GM10248 (cell line): ENCODE data around the gene CCDC195.

Experiments used
- CTCF ChIA-PET: fragments of 300-600 bp; sonication (Branson Sonifier 250); formaldehyde crosslinking; extraction: SDS; loops from one replicate; lab custom pipeline; 2021; ENCODE audit warnings: antibody characterized with exemption; lab: Yijun Ruan, JAX
- POLR2A ChIA-PET: fragments of 350-650 bp; sonication (Branson Sonifier 250); formaldehyde crosslinking; extraction: SDS; loops from one replicate; lab custom pipeline; 2020; ENCODE audit warnings: antibody characterized with exemption; lab: Yijun Ruan, JAX
- DNase-seq: peaks from one replicate; pipeline ENCODE4 v3.0.0; 2012; ENCODE audit errors: extremely low spot score
- TF ChIP-seq, protein P1 (sequence below): IDR thresholded peaks from 2 replicates; pipeline ENCODE4 v1.5.1; 2012; ENCODE audit warnings: mild to moderate bottlenecking, low read depth; ENCODE audit errors: extremely low read depth, missing control alignments, control extremely low read depth

The CCDC195 gene

GRCh38 chr2:224709301-224709700, 6.9 kb downstream of the CCDC195 start:
- TF ChIP-seq, protein P1, sequence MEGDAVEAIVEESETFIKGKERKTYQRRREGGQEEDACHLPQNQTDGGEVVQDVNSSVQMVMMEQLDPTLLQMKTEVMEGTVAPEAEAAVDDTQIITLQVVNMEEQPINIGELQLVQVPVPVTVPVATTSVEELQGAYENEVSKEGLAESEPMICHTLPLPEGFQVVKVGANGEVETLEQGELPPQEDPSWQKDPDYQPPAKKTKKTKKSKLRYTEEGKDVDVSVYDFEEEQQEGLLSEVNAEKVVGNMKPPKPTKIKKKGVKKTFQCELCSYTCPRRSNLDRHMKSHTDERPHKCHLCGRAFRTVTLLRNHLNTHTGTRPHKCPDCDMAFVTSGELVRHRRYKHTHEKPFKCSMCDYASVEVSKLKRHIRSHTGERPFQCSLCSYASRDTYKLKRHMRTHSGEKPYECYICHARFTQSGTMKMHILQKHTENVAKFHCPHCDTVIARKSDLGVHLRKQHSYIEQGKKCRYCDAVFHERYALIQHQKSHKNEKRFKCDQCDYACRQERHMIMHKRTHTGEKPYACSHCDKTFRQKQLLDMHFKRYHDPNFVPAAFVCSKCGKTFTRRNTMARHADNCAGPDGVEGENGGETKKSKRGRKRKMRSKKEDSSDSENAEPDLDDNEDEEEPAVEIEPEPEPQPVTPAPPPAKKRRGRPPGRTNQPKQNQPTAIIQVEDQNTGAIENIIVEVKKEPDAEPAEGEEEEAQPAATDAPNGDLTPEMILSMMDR, result no peak
- CTCF ChIA-PET, result no interaction called here
- POLR2A ChIA-PET, result no interaction called here
- DNase-seq, result no peak

GRCh38 chr2:224694502-224694901, 21.7 kb downstream of the CCDC195 start:
- ChIA-PET CTCF (interaction anchor here (1.2 kb wide), 1 partner anchor 11 kb away, joined by 3 read pairs; no protein-coding TSS in a partner anchor), POLR2A (no interaction called here)
- no peak for DNase-seq
- TF ChIP-seq, protein P1, result no peak

GRCh38 chr2:224691563-224691962, 24.6 kb downstream of the CCDC195 start:
- TF ChIP-seq, protein P1, result no peak
- DNase-seq, result no peak
- POLR2A ChIA-PET, result no interaction called here
- CTCF ChIA-PET, result no interaction called here

DNA sequence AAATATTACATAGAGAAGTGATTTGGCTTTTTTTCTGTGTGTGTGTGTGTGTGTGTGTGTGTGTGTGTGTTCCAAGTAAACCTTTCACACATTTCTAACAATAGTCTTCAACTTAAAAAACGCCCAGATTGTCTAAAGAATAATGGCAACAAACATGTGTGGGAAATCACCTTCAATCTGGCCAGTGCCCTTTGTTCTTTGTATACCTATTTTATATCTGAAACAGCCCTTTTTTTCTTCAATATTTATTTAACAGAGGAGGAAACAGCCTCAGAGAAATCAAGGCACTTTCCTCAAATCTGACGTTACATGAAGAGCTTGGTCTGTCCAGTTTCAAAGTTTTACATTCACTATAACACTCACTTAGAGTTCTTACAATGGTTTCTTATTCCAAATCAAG, 25.3 kb downstream of the CCDC195 start:
- TF ChIP-seq, protein P1, result no peak
- ChIA-PET CTCF (no interaction called here), POLR2A (no interaction called here)
- DNase-seq, result no peak

GRCh38 chr2:224689539-224689938, 26.6 kb downstream of the CCDC195 start:
- TF ChIP-seq, protein P1, result no peak
- no peak for DNase-seq
- CTCF ChIA-PET, result no interaction called here
- POLR2A ChIA-PET, result no interaction called here

- DNase-seq, result no peak
- CTCF ChIA-PET, result no interaction called here
Observed at GRCh38 chr2:224688997-224689396, 27.2 kb downstream of the CCDC195 start.

DNA sequence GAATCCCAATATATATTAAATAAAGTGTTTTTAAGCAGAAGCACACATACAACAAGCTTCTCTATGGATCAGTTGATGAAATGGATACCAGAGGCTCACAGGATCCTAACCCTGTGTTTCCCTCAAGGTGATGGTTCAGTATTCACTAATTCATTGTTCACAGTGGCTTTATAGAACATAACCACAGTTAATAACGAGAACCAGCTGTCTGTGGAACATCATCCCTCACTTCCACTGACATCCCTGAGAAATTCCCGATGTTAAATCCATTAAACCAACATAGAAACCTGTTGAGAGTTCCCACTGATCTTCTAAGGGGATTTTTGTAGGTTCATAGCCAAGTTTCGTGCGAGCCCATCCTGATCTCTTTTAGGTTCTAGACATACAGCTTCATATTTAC, 29.0 kb downstream of the CCDC195 start:
- POLR2A ChIA-PET, result no interaction called here
- CTCF ChIA-PET, result interaction anchor here (1.2 kb wide), 1 partner anchor 13 kb away, joined by 3 read pairs; no protein-coding TSS in a partner anchor
- TF ChIP-seq, protein P1, result no peak
- no peak for DNase-seq

More at GRCh38 chr2:224688997-224689396, 27.2 kb downstream of the CCDC195 start:
- TF ChIP-seq, protein P1, result no peak
- POLR2A ChIA-PET, result no interaction called here
